Mucosa of descending colon (tissue), 3 donors: ENCODE data around the gene MAPKAP1. TPM values are rescaled to one million over a fixed set of nuclear protein-coding genes. Genes with fewer than 3 reads are reported as not detected.
A peak's percentile ranks its signal among the peaks of the same experiment; 100 is the strongest.

Experiments
- ATAC-seq: fragments of 200-7000 bp; cut with Tn5 transposase; one replicate; pipeline ENCODE4 v1.9.1; 2020; ENCODE audit warnings: mild to moderate bottlenecking, moderate library complexity
- DNase-seq, 3 donors: peaks; one replicate each; pipeline ENCODE4 v3.0.0-alpha.2; 2020
- H3K36me3 ChIP-seq: fragments of 200-600 bp; one replicate; pipeline ENCODE4 v1.8.0; 2021; ENCODE audit warnings: low read depth, mild to moderate bottlenecking
- H3K4me1 ChIP-seq: fragments of 200-600 bp; one replicate; pipeline ENCODE4 v1.8.0; 2021; ENCODE audit warnings: low read depth, mild to moderate bottlenecking
- H3K4me3 ChIP-seq: fragments of 200-600 bp; one replicate; pipeline ENCODE4 v1.8.0; 2021; ENCODE audit warnings: mild to moderate bottlenecking
- H3K9me3 ChIP-seq: fragments of 200-600 bp; one replicate; pipeline ENCODE4 v1.8.0; 2021; ENCODE audit warnings: mild to moderate bottlenecking
- CTCF ChIP-seq: fragments of 200-600 bp; IDR thresholded peaks from one replicate; pipeline ENCODE4 v1.8.0; 2022; ENCODE audit warnings: antibody characterized with exemption, mild to moderate bottlenecking
- intact Hi-C, 2 donors: fragments of 100-400 bp; cut with DNase I in 1 of 2; cut with micrococcal nuclease in 1 of 2; formaldehyde crosslinking; loops; one replicate each; pipeline versions ENCODE4 v1.11.0 to v1.11.1; 2022; cut with DNase I, micrococcal nuclease
- total RNA-seq, 3 donors: library from RNA; stranded (reverse); fragmentation: NEBNext Ultra II Directional in 2 of 3; extraction: Animal tissue kit (Norgen Biotek cat#: 25700) in 2 of 3; gene quantifications; one replicate each; pipeline versions ENCODE4 v1.2.1 to v1.2.4, GENCODE V29; 2021 to 2023
- donor health status: DM: no; HTN: no; CAD: no; lungs with moderate emphysema.
- donor health status: DM: no; HTN: no; CAD: no.
- donor health status: DM: no; HTN: yes; CAD: no.

The MAPKAP1 gene
- total RNA-seq, 3 donors from 2014 or later: 73.2 to 98.4 (median 84.9) TPM

GRCh38 chr9:125681086-125681622 is 25.9 kb downstream of the MAPKAP1 start:
- Histone ChIP-seq H3K4me1 (no peaks in the 10 kb centered on the region), H3K4me3 (no peak overlapping the region), H3K36me3 (no peaks in the 10 kb centered on the region), H3K9me3 (no peaks in the 10 kb centered on the region)
- DNase-seq (no peak), ATAC-seq (no peak)
- no peak for TF ChIP-seq CTCF
- intact Hi-C loops: no loop called here

GRCh38 chr9:125680445-125680844 is 26.6 kb downstream of the MAPKAP1 start:
- H3K4me1 ChIP-seq: no peaks in the 10 kb centered on the region
- H3K4me3 ChIP-seq: no peak overlapping the region
- ATAC-seq: no peak
- H3K9me3 ChIP-seq: no peaks in the 10 kb centered on the region
- intact Hi-C loops: no loop called here
- no peaks in the 10 kb centered on the region for H3K36me3 ChIP-seq
- no peak for TF ChIP-seq CTCF
- DNase-seq: no peak

GRCh38 chr9:125679597-125680189 is 27.3 kb downstream of the MAPKAP1 start:
- Histone ChIP-seq H3K9me3 (no peaks in the 10 kb centered on the region), H3K4me1 (no peaks in the 10 kb centered on the region), H3K36me3 (no peaks in the 10 kb centered on the region), H3K4me3 (no peak overlapping the region)
- DNase-seq (no peak), ATAC-seq (no peak)
- intact Hi-C loops: no loop called here
- no peak for TF ChIP-seq CTCF

- DNase-seq (no peak), ATAC-seq (peak; percentile 22)
- Histone ChIP-seq H3K9me3 (no peaks in the 10 kb centered on the region), H3K4me3 (no peak overlapping the region), H3K36me3 (no peaks in the 10 kb centered on the region), H3K4me1 (no peaks in the 10 kb centered on the region)
- intact Hi-C loops: no loop called here
- no peak for TF ChIP-seq CTCF
These were observed 31.7 kb downstream of the MAPKAP1 start for GRCh38 chr9:125674981-125675973.

- no peak for DNase-seq
- ATAC-seq: no peak
- intact Hi-C loops: no loop called here
- H3K4me1 ChIP-seq: no peaks in the 10 kb centered on the region
- no peak overlapping the region for H3K4me3 ChIP-seq
- no peak for TF ChIP-seq CTCF
- H3K9me3 ChIP-seq: no peaks in the 10 kb centered on the region
- H3K36me3 ChIP-seq: no peaks in the 10 kb centered on the region
These were observed 34.1 kb downstream of the MAPKAP1 start for GRCh38 chr9:125672876-125673275.
